ENCODE data around the gene ZNF32.

Gene ZNF32

GRCh38 chr10:43648398-43649184 lies at the start of gene ZNF32:
TSS of gene ZNF32 (minus strand) at chr10:43648881. CDS start at chr10:43646133, 2,748 bp downstream.
- Histone ChIP-seq H3K4me1 (ENCODE audit: control insufficient read depth, insufficient read depth, low read length) (no peaks in the 10 kb centered on the region), H3K4me3 (ENCODE audit: low read depth, low read length) (peak within 1 kb of the TSS; percentile 64), H3K36me3 (ENCODE audit: control insufficient read depth, insufficient read depth, low read length) (peaks cover 28% of the 10 kb centered on the region), H3K27ac (ENCODE audit: low read depth, low read length) (no peak within 1 kb of the TSS), H3K9me3 (ENCODE audit: control insufficient read depth, insufficient read depth, low read depth, low read length) (peaks cover 39% of the 10 kb centered on the region), H3K9ac (ENCODE audit: low read length) (peak within 1 kb of the TSS; percentile 75), H3K27me3 (ENCODE audit: control insufficient read depth, insufficient read depth, low read length) (peaks cover 24% of the 10 kb centered on the region)

- Histone ChIP-seq H3K4me1 (ENCODE audit: control insufficient read depth, insufficient read depth, low read length) (no peaks in the 10 kb centered on the region), H3K9ac (ENCODE audit: low read length) (no peak overlapping the region), H3K9me3 (ENCODE audit: control insufficient read depth, insufficient read depth, low read depth, low read length) (no peaks in the 10 kb centered on the region), H3K36me3 (ENCODE audit: control insufficient read depth, insufficient read depth, low read length) (no peaks in the 10 kb centered on the region), H3K27ac (ENCODE audit: low read depth, low read length) (no peak overlapping the region), H3K4me3 (ENCODE audit: low read depth, low read length) (no peak overlapping the region), H3K27me3 (ENCODE audit: control insufficient read depth, insufficient read depth, low read length) (0 out of 2 replicates have a peak, but pooled peaks cover under 1% of the 10 kb centered on the region)
These were observed 49.5 kb upstream of the ZNF32 start for GRCh38 chr10:43698156-43698555.

- Histone ChIP-seq H3K27ac (ENCODE audit: low read depth, low read length) (no peak overlapping the region), H3K4me3 (ENCODE audit: low read depth, low read length) (no peak overlapping the region), H3K27me3 (ENCODE audit: control insufficient read depth, insufficient read depth, low read length) (peaks cover 13% of the 10 kb centered on the region; the same call in 1 of the 2 replicates), H3K36me3 (ENCODE audit: control insufficient read depth, insufficient read depth, low read length) (no peaks in the 10 kb centered on the region), H3K4me1 (ENCODE audit: control insufficient read depth, insufficient read depth, low read length) (no peaks in the 10 kb centered on the region), H3K9me3 (ENCODE audit: control insufficient read depth, insufficient read depth, low read depth, low read length) (no peaks in the 10 kb centered on the region), H3K9ac (ENCODE audit: low read length) (no peak overlapping the region)
These were observed 48.3 kb upstream of the ZNF32 start for GRCh38 chr10:43696909-43697483.

GRCh38 chr10:43695730-43696129 lies 47.0 kb upstream of the ZNF32 start:
- H3K9ac ChIP-seq (ENCODE audit: low read length) = no peak overlapping the region

GRCh38 chr10:43695321-43695720 lies 46.6 kb upstream of the ZNF32 start:
- no peak overlapping the region for H3K9ac ChIP-seq (ENCODE audit: low read length)
- no peaks in the 10 kb centered on the region for H3K4me1 ChIP-seq (ENCODE audit: control insufficient read depth, insufficient read depth, low read length)
- no peaks in the 10 kb centered on the region for H3K9me3 ChIP-seq (ENCODE audit: control insufficient read depth, insufficient read depth, low read depth, low read length)
- H3K27ac ChIP-seq (ENCODE audit: low read depth, low read length) = no peak overlapping the region
- H3K4me3 ChIP-seq (ENCODE audit: low read depth, low read length) = no peak overlapping the region
- no peaks in the 10 kb centered on the region for H3K36me3 ChIP-seq (ENCODE audit: control insufficient read depth, insufficient read depth, low read length)
- peaks cover 29% of the 10 kb centered on the region for H3K27me3 ChIP-seq (ENCODE audit: control insufficient read depth, insufficient read depth, low read length)

More at GRCh38 chr10:43695730-43696129, 47.0 kb upstream of the ZNF32 start:
- no peaks in the 10 kb centered on the region for H3K9me3 ChIP-seq (ENCODE audit: control insufficient read depth, insufficient read depth, low read depth, low read length)
- H3K4me3 ChIP-seq (ENCODE audit: low read depth, low read length) = no peak overlapping the region
- H3K4me1 ChIP-seq (ENCODE audit: control insufficient read depth, insufficient read depth, low read length) = no peaks in the 10 kb centered on the region
- H3K27ac ChIP-seq (ENCODE audit: low read depth, low read length) = no peak overlapping the region
- peaks cover 25% of the 10 kb centered on the region for H3K27me3 ChIP-seq (ENCODE audit: control insufficient read depth, insufficient read depth, low read length)
- no peaks in the 10 kb centered on the region for H3K36me3 ChIP-seq (ENCODE audit: control insufficient read depth, insufficient read depth, low read length)

GRCh38 chr10:43694526-43694925 lies 45.8 kb upstream of the ZNF32 start:
- Histone ChIP-seq H3K36me3 (ENCODE audit: control insufficient read depth, insufficient read depth, low read length) (no peaks in the 10 kb centered on the region), H3K9ac (ENCODE audit: low read length) (no peak overlapping the region), H3K4me1 (ENCODE audit: control insufficient read depth, insufficient read depth, low read length) (no peaks in the 10 kb centered on the region), H3K4me3 (ENCODE audit: low read depth, low read length) (no peak overlapping the region), H3K27ac (ENCODE audit: low read depth, low read length) (no peak overlapping the region), H3K27me3 (ENCODE audit: control insufficient read depth, insufficient read depth, low read length) (peaks cover 35% of the 10 kb centered on the region), H3K9me3 (ENCODE audit: control insufficient read depth, insufficient read depth, low read depth, low read length) (no peaks in the 10 kb centered on the region)

GRCh38 chr10:43693602-43694001 lies 44.9 kb upstream of the ZNF32 start:
- Histone ChIP-seq H3K36me3 (ENCODE audit: control insufficient read depth, insufficient read depth, low read length) (no peaks in the 10 kb centered on the region), H3K4me3 (ENCODE audit: low read depth, low read length) (no peak overlapping the region), H3K4me1 (ENCODE audit: control insufficient read depth, insufficient read depth, low read length) (no peaks in the 10 kb centered on the region), H3K9ac (ENCODE audit: low read length) (no peak overlapping the region), H3K9me3 (ENCODE audit: control insufficient read depth, insufficient read depth, low read depth, low read length) (no peaks in the 10 kb centered on the region), H3K27ac (ENCODE audit: low read depth, low read length) (no peak overlapping the region), H3K27me3 (ENCODE audit: control insufficient read depth, insufficient read depth, low read length) (peaks cover 44% of the 10 kb centered on the region)

- Histone ChIP-seq H3K4me1 (ENCODE audit: control insufficient read depth, insufficient read depth, low read length) (no peaks in the 10 kb centered on the region), H3K9me3 (ENCODE audit: control insufficient read depth, insufficient read depth, low read depth, low read length) (no peaks in the 10 kb centered on the region), H3K36me3 (ENCODE audit: control insufficient read depth, insufficient read depth, low read length) (no peaks in the 10 kb centered on the region), H3K27me3 (ENCODE audit: control insufficient read depth, insufficient read depth, low read length) (peaks cover 52% of the 10 kb centered on the region), H3K27ac (ENCODE audit: low read depth, low read length) (no peak overlapping the region), H3K9ac (ENCODE audit: low read length) (no peak overlapping the region), H3K4me3 (ENCODE audit: low read depth, low read length) (no peak overlapping the region)
These were observed 43.6 kb upstream of the ZNF32 start for GRCh38 chr10:43692051-43692825.

- Histone ChIP-seq H3K27me3 (ENCODE audit: control insufficient read depth, insufficient read depth, low read length) (peaks cover 52% of the 10 kb centered on the region), H3K36me3 (ENCODE audit: control insufficient read depth, insufficient read depth, low read length) (no peaks in the 10 kb centered on the region), H3K9ac (ENCODE audit: low read length) (no peak overlapping the region), H3K9me3 (ENCODE audit: control insufficient read depth, insufficient read depth, low read depth, low read length) (no peaks in the 10 kb centered on the region), H3K4me1 (ENCODE audit: control insufficient read depth, insufficient read depth, low read length) (no peaks in the 10 kb centered on the region), H3K27ac (ENCODE audit: low read depth, low read length) (no peak overlapping the region), H3K4me3 (ENCODE audit: low read depth, low read length) (no peak overlapping the region)
These were observed 42.8 kb upstream of the ZNF32 start for GRCh38 chr10:43691485-43691884.

- Histone ChIP-seq H3K36me3 (ENCODE audit: control insufficient read depth, insufficient read depth, low read length) (no peaks in the 10 kb centered on the region), H3K9me3 (ENCODE audit: control insufficient read depth, insufficient read depth, low read depth, low read length) (no peaks in the 10 kb centered on the region), H3K27ac (ENCODE audit: low read depth, low read length) (no peak overlapping the region), H3K9ac (ENCODE audit: low read length) (peak overlapping the region; percentile 37), H3K27me3 (ENCODE audit: control insufficient read depth, insufficient read depth, low read length) (peaks cover 52% of the 10 kb centered on the region), H3K4me1 (ENCODE audit: control insufficient read depth, insufficient read depth, low read length) (no peaks in the 10 kb centered on the region), H3K4me3 (ENCODE audit: low read depth, low read length) (peak overlapping the region; percentile 69)
These were observed 41.5 kb upstream of the ZNF32 start for GRCh38 chr10:43689955-43690771.
